Parathyroid adenoma (tissue), 2 donors: ENCODE results near the gene LDLRAD2.

Experiments
- H2AFZ ChIP-seq: fragments of 300-600 bp; sonication (generic); one replicate; pipeline ENCODE4 v1.7.0; 2017; ENCODE audit warnings: antibody characterized with exemption, mild to moderate bottlenecking
- H3K27ac ChIP-seq: fragments of 300-600 bp; sonication (generic); one replicate; pipeline ENCODE4 v1.7.0; 2017
- H3K27me3 ChIP-seq: fragments of 300-600 bp; sonication (generic); one replicate; pipeline ENCODE4 v1.7.0; 2017; ENCODE audit warnings: low read length; ENCODE audit not compliant: control insufficient read depth, insufficient read depth
- H3K36me3 ChIP-seq: fragments of 300-600 bp; sonication (generic); one replicate; pipeline ENCODE4 v1.7.0; 2017; ENCODE audit warnings: low read length; ENCODE audit not compliant: control insufficient read depth, insufficient read depth
- H3K4me1 ChIP-seq: fragments of 300-600 bp; sonication (generic); one replicate; pipeline ENCODE4 v1.7.0; 2017; ENCODE audit warnings: control low read depth
- H3K4me2 ChIP-seq: fragments of 300-600 bp; sonication (generic); one replicate; pipeline ENCODE4 v1.7.0; 2017; ENCODE audit warnings: low read length
- H3K4me3 ChIP-seq: fragments of 300-600 bp; sonication (generic); one replicate; pipeline ENCODE4 v1.7.0; 2017; ENCODE audit warnings: low read depth, low read length
- H3K79me2 ChIP-seq: fragments of 300-600 bp; sonication (generic); one replicate; pipeline ENCODE4 v1.7.0; 2017; ENCODE audit warnings: control low read depth
- H3K9ac ChIP-seq: fragments of 300-600 bp; sonication (generic); one replicate; pipeline ENCODE4 v1.7.0; 2017; ENCODE audit warnings: mild to moderate bottlenecking
- H3K9me3 ChIP-seq: fragments of 300-600 bp; sonication (generic); one replicate; pipeline ENCODE4 v1.7.0; 2017; ENCODE audit warnings: low read length; ENCODE audit not compliant: control insufficient read depth
- TF ChIP-seq, protein P1 (sequence below): fragments of 300-600 bp; sonication (generic); IDR thresholded peaks from one replicate; pipeline ENCODE4 v1.7.0; 2017; ENCODE audit warnings: antibody characterized with exemption, mild to moderate bottlenecking
- donor health status: primary hyperparathyroidism.

Gene LDLRAD2

GRCh38 chr1:21836010-21836409 lies 23.9 kb downstream of the LDLRAD2 start:
- no peak overlapping the region for H3K9ac ChIP-seq
- no peak overlapping the region for H3K4me3 ChIP-seq
- no peak overlapping the region for H3K4me2 ChIP-seq
- TF ChIP-seq, protein P1, sequence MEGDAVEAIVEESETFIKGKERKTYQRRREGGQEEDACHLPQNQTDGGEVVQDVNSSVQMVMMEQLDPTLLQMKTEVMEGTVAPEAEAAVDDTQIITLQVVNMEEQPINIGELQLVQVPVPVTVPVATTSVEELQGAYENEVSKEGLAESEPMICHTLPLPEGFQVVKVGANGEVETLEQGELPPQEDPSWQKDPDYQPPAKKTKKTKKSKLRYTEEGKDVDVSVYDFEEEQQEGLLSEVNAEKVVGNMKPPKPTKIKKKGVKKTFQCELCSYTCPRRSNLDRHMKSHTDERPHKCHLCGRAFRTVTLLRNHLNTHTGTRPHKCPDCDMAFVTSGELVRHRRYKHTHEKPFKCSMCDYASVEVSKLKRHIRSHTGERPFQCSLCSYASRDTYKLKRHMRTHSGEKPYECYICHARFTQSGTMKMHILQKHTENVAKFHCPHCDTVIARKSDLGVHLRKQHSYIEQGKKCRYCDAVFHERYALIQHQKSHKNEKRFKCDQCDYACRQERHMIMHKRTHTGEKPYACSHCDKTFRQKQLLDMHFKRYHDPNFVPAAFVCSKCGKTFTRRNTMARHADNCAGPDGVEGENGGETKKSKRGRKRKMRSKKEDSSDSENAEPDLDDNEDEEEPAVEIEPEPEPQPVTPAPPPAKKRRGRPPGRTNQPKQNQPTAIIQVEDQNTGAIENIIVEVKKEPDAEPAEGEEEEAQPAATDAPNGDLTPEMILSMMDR, result no peak
- no peaks in the 10 kb centered on the region for H3K27me3 ChIP-seq
- no peaks in the 10 kb centered on the region for H3K79me2 ChIP-seq
- no peaks in the 10 kb centered on the region for H3K9me3 ChIP-seq
- H3K4me1 ChIP-seq, result no peaks in the 10 kb centered on the region
- H3K27ac ChIP-seq, result no peak overlapping the region
- no peak overlapping the region for H2AFZ ChIP-seq
- no peaks in the 10 kb centered on the region for H3K36me3 ChIP-seq

DNA sequence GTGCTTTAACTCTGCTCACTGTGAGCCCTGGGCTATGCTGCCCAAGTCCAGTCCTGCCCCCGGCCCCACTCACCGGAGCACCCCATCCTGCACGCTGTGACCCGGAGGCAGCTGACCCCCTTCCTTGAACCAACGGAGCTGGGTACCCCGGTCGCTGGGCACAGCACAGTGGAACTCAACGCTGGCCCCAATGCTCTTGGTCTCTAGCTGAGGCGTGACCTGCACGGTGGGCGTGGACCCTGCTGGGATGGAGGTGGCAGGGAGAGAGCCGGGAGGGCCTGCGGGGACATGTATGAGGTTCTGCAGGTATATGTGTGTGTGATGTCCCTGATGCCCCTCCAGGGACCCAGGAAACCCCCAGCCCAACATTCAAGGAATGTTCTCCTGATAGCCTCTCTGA lies 24.7 kb downstream of the LDLRAD2 start:
- no peak overlapping the region for H3K4me2 ChIP-seq
- H3K27me3 ChIP-seq, result no peaks in the 10 kb centered on the region
- no peak overlapping the region for H2AFZ ChIP-seq
- H3K4me3 ChIP-seq, result no peak overlapping the region
- H3K4me1 ChIP-seq, result no peaks in the 10 kb centered on the region
- H3K79me2 ChIP-seq, result no peaks in the 10 kb centered on the region
- H3K9me3 ChIP-seq, result no peaks in the 10 kb centered on the region
- no peak overlapping the region for H3K9ac ChIP-seq
- H3K36me3 ChIP-seq, result no peaks in the 10 kb centered on the region
- no peak overlapping the region for H3K27ac ChIP-seq
- TF ChIP-seq, protein P1, result no peak

DNA sequence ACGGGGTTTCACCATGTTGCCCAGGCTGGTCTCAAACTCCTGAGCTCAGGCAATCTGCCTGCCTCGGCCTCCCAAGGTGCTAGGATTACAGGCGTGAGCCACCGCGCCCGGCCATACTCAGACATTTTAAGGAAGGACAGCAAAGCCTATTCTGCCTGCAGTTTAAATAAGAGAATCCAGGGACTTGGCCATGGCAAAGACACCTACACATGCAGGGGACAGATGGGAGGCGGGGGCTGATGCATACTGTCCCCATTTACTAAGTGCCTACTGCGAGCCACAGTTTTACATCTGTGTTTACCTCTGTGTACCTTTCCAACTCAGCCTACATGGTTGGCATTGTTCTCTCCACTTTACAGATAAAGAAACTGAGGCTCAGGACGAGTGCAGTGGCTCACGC lies 25.4 kb downstream of the LDLRAD2 start:
- Histone ChIP-seq H3K9ac (no peak overlapping the region), H3K27me3 (no peaks in the 10 kb centered on the region), H3K4me3 (no peak overlapping the region), H2AFZ (no peak overlapping the region), H3K36me3 (no peaks in the 10 kb centered on the region), H3K27ac (no peak overlapping the region), H3K4me2 (no peak overlapping the region), H3K9me3 (no peaks in the 10 kb centered on the region), H3K4me1 (no peaks in the 10 kb centered on the region), H3K79me2 (no peaks in the 10 kb centered on the region)
- TF ChIP-seq, protein P1, result no peak

DNA sequence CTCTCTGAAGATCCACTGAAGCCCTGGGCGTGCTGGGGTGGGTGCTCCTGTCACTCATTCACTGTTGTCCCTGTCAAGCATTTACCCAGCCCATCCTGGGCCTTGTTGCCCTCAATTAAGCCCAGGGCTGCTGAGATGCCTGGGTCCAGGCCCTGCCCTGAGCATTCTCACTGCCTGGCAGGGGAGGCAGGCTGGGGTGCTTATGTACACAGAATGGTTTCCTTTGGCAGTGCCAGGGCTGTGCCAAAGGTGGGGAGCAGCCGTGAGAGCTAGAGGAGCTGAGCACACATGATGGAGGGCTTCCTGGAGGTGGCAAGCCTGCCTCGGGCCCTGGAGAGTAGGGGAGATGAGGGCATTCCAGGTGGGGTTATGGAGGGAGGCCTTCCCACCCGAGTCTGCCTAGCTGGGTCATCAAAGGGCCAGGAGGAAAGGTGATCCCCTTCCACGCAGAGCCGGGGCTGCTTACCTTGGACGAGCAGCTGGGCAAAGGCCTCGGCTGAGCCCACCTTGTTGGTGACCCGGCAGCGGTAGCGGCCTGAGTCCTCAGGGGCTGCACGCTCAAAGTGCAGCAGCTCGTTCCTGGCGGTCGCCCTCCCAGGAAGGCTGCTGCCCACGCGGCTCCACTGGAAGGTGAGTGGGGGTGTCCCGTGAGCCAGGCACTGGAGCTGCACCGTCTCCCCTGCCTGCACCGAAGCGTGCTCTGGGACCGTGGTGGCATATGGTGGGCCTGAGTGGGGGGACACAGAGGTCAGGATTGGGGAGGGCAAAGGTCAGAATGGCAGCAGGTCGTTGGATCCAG lies 26.5 kb downstream of the LDLRAD2 start:
- H3K27me3 ChIP-seq, result no peaks in the 10 kb centered on the region
- H3K36me3 ChIP-seq, result no peaks in the 10 kb centered on the region

More for the DNA sequence above, 26.5 kb downstream of the LDLRAD2 start:
- Histone ChIP-seq H3K27ac (no peak overlapping the region), H3K9ac (no peak overlapping the region), H3K4me1 (no peaks in the 10 kb centered on the region), H3K79me2 (no peaks in the 10 kb centered on the region), H3K4me2 (no peak overlapping the region), H3K4me3 (no peak overlapping the region), H3K9me3 (no peaks in the 10 kb centered on the region), H2AFZ (no peak overlapping the region)
- TF ChIP-seq, protein P1, result no peak
